H1 (cell line): ENCODE measurements around the gene ASB1. TPM values are rescaled to one million over a fixed set of nuclear protein-coding genes. Genes with fewer than 3 reads are reported as not detected.

Experiments
- CTCF ChIA-PET: fragments of 300-600 bp; sonication (Branson Sonifier 250); formaldehyde crosslinking; loops from one replicate; lab custom pipeline; 2021; ENCODE audit not compliant: partially characterized antibody; lab: Charles Lee
- POLR2A ChIA-PET: fragments of 300-600 bp; sonication (Branson Sonifier 250); formaldehyde crosslinking; loops from one replicate; lab custom pipeline; 2021; ENCODE audit warnings: inconsistent platforms; ENCODE audit not compliant: partially characterized antibody; lab: Charles Lee
- DNase-seq, 2 experiments: peaks; one replicate each; pipeline versions ENCODE4 v3.0.0 to v3.0.0-alpha.2; 2010 to 2022; ENCODE audit warnings: low spot score in 2 of 2, low read depth in 1 of 2, mixed read lengths in 1 of 2
- FAIRE-seq: peaks from 2 replicates; lab custom pipeline; 2011; peaks lifted over from hg19 to GRCh38; lab: Jason Lieb, UNC
- H2AFZ ChIP-seq: 2 replicates; pipeline ENCODE4 v1.8.1; 2012; ENCODE audit warnings: low read length, inconsistent platforms
- H2AK5ac ChIP-seq: 2 replicates; pipeline ENCODE4 v1.6.1; 2013; ENCODE audit warnings: low read depth, low read length
- H2BK120ac ChIP-seq: replicated peaks from 2 replicates; pipeline ENCODE3; 2013; ENCODE audit warnings: low read depth, low read length, inconsistent platforms
- H2BK12ac ChIP-seq: 2 replicates; pipeline ENCODE4 v1.6.1; 2013; ENCODE audit warnings: low read depth, low read length
- H2BK15ac ChIP-seq: 2 replicates; pipeline ENCODE4 v1.6.1; 2013; ENCODE audit warnings: low read length
- H2BK20ac ChIP-seq: 2 replicates; pipeline ENCODE4 v1.6.1; 2013; ENCODE audit warnings: low read length
- H2BK5ac ChIP-seq: 2 replicates; pipeline ENCODE4 v1.6.1; 2013; ENCODE audit warnings: low read depth, low read length
- H3K14ac ChIP-seq: 2 replicates; pipeline ENCODE4 v1.6.1; 2013; ENCODE audit warnings: inconsistent platforms; ENCODE audit not compliant: insufficient read length
- H3K18ac ChIP-seq: 2 replicates; pipeline ENCODE4 v1.6.1; 2013; ENCODE audit warnings: low read length; ENCODE audit errors: extremely low read depth
- H3K23ac ChIP-seq: 2 replicates; pipeline ENCODE4 v1.6.1; 2013; ENCODE audit warnings: inconsistent platforms; ENCODE audit not compliant: insufficient read length
- H3K23me2 ChIP-seq: 2 replicates; pipeline ENCODE4 v1.6.1; 2013; ENCODE audit warnings: low read depth, low read length
- H3K27ac ChIP-seq: 2 replicates; pipeline ENCODE4 v1.6.1; 2011; ENCODE audit warnings: low read depth, low read length, inconsistent platforms
- H3K27me3 ChIP-seq, 4 experiments: replicated peaks in 1 of 4; 1 replicate in 1 of 4; 2 replicates in 3 of 4; pipeline versions ENCODE4 v1.6.1 to v1.8.1; 2011 to 2013; ENCODE audit warnings: low read length in 3 of 4, mild to moderate bottlenecking in 3 of 4, inconsistent platforms in 2 of 4, mixed read lengths in 2 of 4, moderate library complexity in 1 of 4; ENCODE audit not compliant: control insufficient read depth in 3 of 4, insufficient read depth in 3 of 4; ENCODE audit errors: extremely low read depth in 1 of 4
- H3K36me3 ChIP-seq, 4 experiments: 2 replicates each; pipeline versions ENCODE4 v1.6.1 to v1.8.1; 2011 to 2013; ENCODE audit warnings: mild to moderate bottlenecking in 4 of 4, low read length in 3 of 4, moderate library complexity in 2 of 4, control low read depth in 1 of 4, inconsistent platforms in 1 of 4; ENCODE audit not compliant: insufficient read depth in 4 of 4, control insufficient read depth in 2 of 4
- H3K4ac ChIP-seq: replicated peaks from 2 replicates; pipeline ENCODE3; 2013; ENCODE audit warnings: low read length, low read depth, mixed read lengths, inconsistent platforms; ENCODE audit not compliant: insufficient read length
- H3K4me1 ChIP-seq, 4 experiments: replicated peaks in 1 of 4; 1 replicate in 1 of 4; 2 replicates in 3 of 4; pipeline versions ENCODE4 v1.6.1 to v1.8.1; 2011 to 2013; ENCODE audit warnings: low read length in 3 of 4, inconsistent platforms in 2 of 4, mixed read lengths in 1 of 4; ENCODE audit not compliant: insufficient read depth in 4 of 4, control insufficient read depth in 3 of 4
- H3K4me2 ChIP-seq, 2 experiments: 2 replicates each; pipeline versions ENCODE4 v1.6.1 to v1.8.1; 2011 to 2013; ENCODE audit warnings: low read depth in 2 of 2, low read length in 2 of 2, control low read depth in 1 of 2, inconsistent platforms in 1 of 2, mild to moderate bottlenecking in 1 of 2; ENCODE audit not compliant: insufficient read depth in 1 of 2
- H3K4me3 ChIP-seq, 4 experiments: fragments of 200-600, 300-600 bp in 1 of 4; sonication (generic), shearing (Covaris generic), sonication (Bioruptor Twin) in 1 of 4; 2 replicates each; pipeline versions ENCODE4 v1.5.1 to v1.8.1; 2011 to 2016; ENCODE audit warnings: low read length in 4 of 4, low read depth in 3 of 4, control low read depth in 2 of 4, inconsistent platforms in 2 of 4, mild to moderate bottlenecking in 2 of 4, mixed read lengths in 1 of 4, moderate library complexity in 1 of 4; ENCODE audit not compliant: insufficient read depth in 2 of 4; ENCODE audit errors: extremely low read depth in 1 of 4
- H3K56ac ChIP-seq: replicated peaks from 2 replicates; pipeline ENCODE3; 2013; ENCODE audit warnings: low read depth, mild to moderate bottlenecking, mixed read lengths, low read length, inconsistent platforms; ENCODE audit not compliant: insufficient read length
- H3K79me1 ChIP-seq: 2 replicates; pipeline ENCODE4 v1.6.1; 2013; ENCODE audit warnings: low read depth, low read length, control low read depth
- H3K79me2 ChIP-seq, 2 experiments: 2 replicates each; pipeline versions ENCODE4 v1.6.1 to v1.8.1; 2012 to 2013; ENCODE audit warnings: low read length in 2 of 2, mild to moderate bottlenecking in 2 of 2, inconsistent platforms in 1 of 2; ENCODE audit not compliant: insufficient read depth in 2 of 2, control insufficient read depth in 1 of 2
- H3K9ac ChIP-seq, 4 experiments: replicated peaks in 1 of 4; 1 replicate in 1 of 4; 2 replicates in 3 of 4; pipeline versions ENCODE4 v1.6.1 to v1.8.1; 2011 to 2013; ENCODE audit warnings: low read depth in 3 of 4, low read length in 3 of 4, control low read depth in 2 of 4, mild to moderate bottlenecking in 2 of 4, moderate library complexity in 2 of 4, inconsistent platforms in 1 of 4; ENCODE audit errors: extremely low read depth in 1 of 4
- H3K9me3 ChIP-seq, 2 experiments: 2 replicates each; pipeline versions ENCODE4 v1.6.1 to v1.8.1; 2012 to 2013; ENCODE audit warnings: mild to moderate bottlenecking in 2 of 2, moderate library complexity in 2 of 2, control low read depth in 1 of 2, inconsistent platforms in 1 of 2, low read depth in 1 of 2, low read length in 1 of 2, mixed read lengths in 1 of 2; ENCODE audit not compliant: insufficient read depth in 2 of 2
- H4K20me1 ChIP-seq, 2 experiments: replicated peaks in 1 of 2; 2 replicates each; pipeline versions ENCODE3 to v1.8.1; 2011 to 2013; ENCODE audit warnings: inconsistent platforms in 2 of 2, low read length in 2 of 2, mild to moderate bottlenecking in 1 of 2; ENCODE audit not compliant: insufficient read depth in 2 of 2, control insufficient read depth in 1 of 2
- H4K5ac ChIP-seq: 2 replicates; pipeline ENCODE4 v1.6.1; 2013; ENCODE audit warnings: low read length, low read depth, mixed read lengths, inconsistent platforms; ENCODE audit not compliant: insufficient read length
- H4K8ac ChIP-seq: 2 replicates; pipeline ENCODE4 v1.8.0; 2013; ENCODE audit warnings: mild to moderate bottlenecking, moderate library complexity, low read length, inconsistent platforms; ENCODE audit not compliant: insufficient read depth; ENCODE audit errors: extremely low read depth
- H4K91ac ChIP-seq: replicated peaks from 2 replicates; pipeline ENCODE3; 2013; ENCODE audit warnings: low read length, mixed read lengths, inconsistent platforms; ENCODE audit not compliant: insufficient read length
- JUND ChIP-seq: IDR thresholded peaks from 2 replicates; pipeline ENCODE4 v1.6.1; 2011; ENCODE audit warnings: mild to moderate bottlenecking, improper control_type of control experiment, low read length
- NRF1 ChIP-seq: IDR thresholded peaks from 2 replicates; pipeline ENCODE4 v1.6.1; 2011; ENCODE audit warnings: mild to moderate bottlenecking, low read depth, low read length, improper control_type of control experiment
- WGBS, 2 experiments: shearing (Covaris generic) in 1 of 2; methylation state at CpG; one replicate each; pipeline versions ENCODE4 v1.1.6 to v1.1.7; 2013 to 2015; ENCODE audit warnings: low lambda C conversion rate in 2 of 2, mixed read lengths in 2 of 2, inconsistent platforms in 1 of 2, low coverage in 1 of 2, missing lambda C conversion rate in 1 of 2; ENCODE audit not compliant: insufficient replicate concordance in 2 of 2, insufficient coverage in 1 of 2, insufficient read length in 1 of 2; ENCODE audit errors: extremely low coverage in 1 of 2, missing lambda C conversion rate in 1 of 2; 5-methylcytosine and 5-hydroxymethylcytosine counted together
- polyA plus RNA-seq, 7 experiments: library from polyadenylated mRNA; depleted of rRNA in 3 of 7; stranded (reverse) in 5 of 7; unstranded in 2 of 7; fragments of >200 nt in 5 of 7; fragments of 200-250 nt in 2 of 7; gene quantifications; 1 replicate in 5 of 7; 2 replicates in 1 of 7; 4 replicates in 1 of 7; pipeline versions ENCODE4 v1.2.1 to v1.2.3, GENCODE V29; 2011 to 2013; ENCODE audit warnings: missing spikeins in 2 of 7, mixed read lengths in 2 of 7
- total RNA-seq: library from RNA; stranded (reverse); fragmentation: NEBNext Ultra II Directional; extraction: Animal tissue kit (Norgen Biotek cat#: 25700); gene quantifications from 2 replicates; pipeline ENCODE4 v1.2.1, GENCODE V29; 2021

Gene ASB1
- total and polyA plus RNA-seq, 2 of the 8 experiments (the other 6 are each of a cell fraction or from before 2014, with no cell fraction given): 24.1 to 36.0 TPM

- CTCF ChIA-PET: interaction anchor here (0.9 to 2.0 kb wide), 5 partner anchors 12 to 48 kb away, joined by 3 to 9 read pairs (median 4); no protein-coding TSS in a partner anchor
These were observed 10.8 kb upstream of the ASB1 start for GRCh38 chr2:238415893-238416292.

More at GRCh38 chr2:238415893-238416292, 10.8 kb upstream of the ASB1 start:
- peak overlapping the region; percentile 68 for H4K91ac ChIP-seq
- FAIRE-seq: no peak
- H3K4me1 ChIP-seq: peaks cover 0 to 12% (median 10%) of the 10 kb centered on the region in 4 experiments; a peak in 6 of 7 replicates
- H3K27ac ChIP-seq: no peak overlapping the region
- H3K4ac ChIP-seq: peak overlapping the region; percentile 45
- H3K9me3 ChIP-seq: no peaks in the 10 kb centered on the region
- WGBS, 2 experiments: 94% methylated on average over 5 of the region's 5 CpGs; no CpG with 5 or more reads in 1 of the 2 experiments
- H3K4me2 ChIP-seq: no peak overlapping the region
- no peak overlapping the region for H3K23ac ChIP-seq
- H2BK20ac ChIP-seq: peak overlapping the region; percentile 13; the same call in 1 of the 2 replicates
- no peak overlapping the region for H3K18ac ChIP-seq
- TF ChIP-seq JUND (no peak), NRF1 (no peak)
- TF ChIP-seq, all 59 proteins: peak for 0
- Histone ChIP-seq H3K36me3 (no peaks in the 10 kb centered on the region), H2BK12ac (peak overlapping the region; percentile 44; the same call in 1 of the 2 replicates), H3K9ac (no peak overlapping the region), H4K5ac (no peak overlapping the region), H3K23me2 (no peaks in the 10 kb centered on the region), H3K14ac (no peak overlapping the region), H2AK5ac (no peak overlapping the region), H2BK5ac (no peak overlapping the region), H4K8ac (no peak overlapping the region), H3K79me2 (no peaks in the 10 kb centered on the region), H3K56ac (no peak overlapping the region), H2AFZ (no peak overlapping the region), H3K27me3 (no peaks in the 10 kb centered on the region), H3K79me1 (no peaks in the 10 kb centered on the region), H4K20me1 (no peaks in the 10 kb centered on the region), H3K4me3 (no peak overlapping the region), H2BK120ac (no peak overlapping the region), H2BK15ac (no peak overlapping the region)
- POLR2A ChIA-PET: no interaction called here
- no peak for DNase-seq
